Fibroblast of lung (primary cell): ENCODE measurements around the gene ITIH1. TPM values are rescaled to one million over a fixed set of nuclear protein-coding genes. Genes with fewer than 3 reads are reported as not detected.

Source experiments
- DNase-seq, 2 donors: peaks; one replicate each; pipeline versions ENCODE4 v3.0.0 to v3.0.0-alpha.2; 2010; ENCODE audit warnings: low read depth in 2 of 2
- H2AFZ ChIP-seq: 2 replicates; pipeline ENCODE4 v1.5.1; 2012; ENCODE audit warnings: low read length, control low read depth, inconsistent platforms
- H3K27ac ChIP-seq: 2 replicates; pipeline ENCODE4 v1.5.1; 2011; ENCODE audit warnings: low read length, control low read depth; ENCODE audit not compliant: insufficient read depth
- H3K27me3 ChIP-seq: 2 replicates; pipeline ENCODE4 v1.5.1; 2011; ENCODE audit warnings: mild to moderate bottlenecking, low read length; ENCODE audit not compliant: control insufficient read depth, insufficient read depth
- H3K36me3 ChIP-seq: 2 replicates; pipeline ENCODE4 v1.5.1; 2011; ENCODE audit warnings: low read length; ENCODE audit not compliant: control insufficient read depth, insufficient read depth
- H3K4me1 ChIP-seq: 2 replicates; pipeline ENCODE4 v1.5.1; 2011; ENCODE audit warnings: low read length; ENCODE audit not compliant: control insufficient read depth, insufficient read depth; ENCODE audit errors: extremely low read depth
- H3K4me2 ChIP-seq: 2 replicates; pipeline ENCODE4 v1.5.1; 2011; ENCODE audit warnings: low read length, control low read depth; ENCODE audit not compliant: insufficient read depth; ENCODE audit errors: extremely low read depth
- H3K4me3 ChIP-seq, 4 experiments: fragments of 200-600 bp in 1 of 4; sonication (generic) in 1 of 4; replicated peaks in 1 of 4; 2 replicates each; pipeline ENCODE4 v1.5.1; 2011 to 2016; ENCODE audit warnings: low read length in 4 of 4, low read depth in 3 of 4, mild to moderate bottlenecking in 3 of 4, control low read depth in 2 of 4, inconsistent platforms in 1 of 4, mixed read lengths in 1 of 4; ENCODE audit not compliant: insufficient read depth in 1 of 4; ENCODE audit errors: control extremely low read depth in 1 of 4
- H3K79me2 ChIP-seq: 2 replicates; pipeline ENCODE4 v1.5.1; 2012; ENCODE audit warnings: mild to moderate bottlenecking, low read length, inconsistent platforms; ENCODE audit not compliant: control insufficient read depth, insufficient read depth
- H3K9ac ChIP-seq: 2 replicates; pipeline ENCODE4 v1.5.1; 2011; ENCODE audit warnings: mild to moderate bottlenecking, low read length, control low read depth; ENCODE audit not compliant: insufficient read depth
- H3K9me3 ChIP-seq: 2 replicates; pipeline ENCODE4 v1.5.1; 2012; ENCODE audit warnings: low read depth, low read length; ENCODE audit not compliant: control insufficient read depth, insufficient read depth
- H4K20me1 ChIP-seq: 2 replicates; pipeline ENCODE4 v1.5.1; 2011; ENCODE audit warnings: low read length; ENCODE audit not compliant: control insufficient read depth, insufficient read depth; ENCODE audit errors: extremely low read depth
- CTCF ChIP-seq, 2 donors: IDR thresholded peaks in 1 of 2; conservative IDR thresholded peaks in 1 of 2; 1 replicate in 1 of 2; 2 replicates in 1 of 2; pipeline ENCODE4 v1.5.1; 2011 to 2012; ENCODE audit warnings: low read length in 2 of 2, control low read depth in 1 of 2, inconsistent platforms in 1 of 2, low read depth in 1 of 2, mild to moderate bottlenecking in 1 of 2
- EZH2 ChIP-seq: IDR thresholded peaks from 2 replicates; pipeline ENCODE4 v1.5.1; 2012; ENCODE audit warnings: low read length, control low read depth, mild to moderate bottlenecking; ENCODE audit errors: missing control alignments
- polyA plus RNA-seq, 2 donors: library from polyadenylated mRNA; depleted of rRNA in 1 of 2; stranded (reverse) in 1 of 2; unstranded in 1 of 2; fragments of >200 nt; gene quantifications; 2 replicates each; pipeline ENCODE4 v1.2.1, GENCODE V29; 2011 to 2012; ENCODE audit warnings: missing spikeins in 1 of 2
- total RNA-seq: library from RNA; depleted of rRNA; stranded (reverse); fragments of >200 nt; gene quantifications from 2 replicates; pipeline ENCODE4 v1.2.1, GENCODE V29; 2014

The ITIH1 gene
- total and polyA plus RNA-seq, 2 donors (not counting 1 experiment from before 2014, with no cell fraction given): not detected

- DNase-seq: no peak
- Histone ChIP-seq H3K9ac (no peak overlapping the region), H3K4me2 (no peak overlapping the region), H4K20me1 (no peaks in the 10 kb centered on the region), H3K36me3 (no peaks in the 10 kb centered on the region), H3K27me3 (peaks cover 2% of the 10 kb centered on the region), H2AFZ (no peak overlapping the region), H3K27ac (no peak overlapping the region), H3K79me2 (no peaks in the 10 kb centered on the region), H3K4me1 (no peaks in the 10 kb centered on the region), H3K4me3 (no peak overlapping the region), H3K9me3 (no peaks in the 10 kb centered on the region)
- TF ChIP-seq EZH2: no peak
- TF ChIP-seq CTCF (conservative IDR thresholded peaks at IDR 0.05 in 1 of 2, IDR thresholded peaks at IDR 0.05 in 1 of 2; ENCODE audit: low read depth in 1 of 2, low read length in 2 of 2): no peak
Observed at GRCh38 chr3:52817221-52817620, 39.8 kb downstream of the ITIH1 start.

DNA sequence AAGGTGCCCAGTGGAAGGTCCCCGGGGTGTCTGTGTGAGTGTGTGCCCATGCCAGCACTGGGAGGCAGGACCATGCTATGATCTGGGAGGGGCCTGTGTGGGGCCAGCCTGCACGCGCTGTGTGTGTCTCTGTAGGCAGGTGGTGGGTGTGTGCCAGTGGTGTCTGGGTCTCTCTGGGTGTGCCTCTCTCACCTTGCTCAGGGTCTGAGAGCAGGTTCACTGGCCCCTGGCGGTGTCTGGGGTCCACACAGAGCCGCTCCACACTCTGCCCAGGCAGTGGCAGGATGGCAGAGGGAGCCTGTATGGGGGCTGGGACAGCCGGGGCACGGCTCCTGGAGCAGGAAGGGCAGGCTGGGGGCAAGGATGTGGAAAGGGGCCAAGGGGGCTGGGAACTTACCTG, 40.5 kb downstream of the ITIH1 start:
- Histone ChIP-seq H3K36me3 (no peaks in the 10 kb centered on the region), H4K20me1 (no peaks in the 10 kb centered on the region), H3K27ac (no peak overlapping the region), H3K79me2 (no peaks in the 10 kb centered on the region), H3K9ac (no peak overlapping the region), H3K4me3 (no peak overlapping the region), H3K4me2 (no peak overlapping the region), H2AFZ (no peak overlapping the region), H3K9me3 (no peaks in the 10 kb centered on the region), H3K27me3 (peaks cover 2% of the 10 kb centered on the region), H3K4me1 (no peaks in the 10 kb centered on the region)
- DNase-seq: no peak
- TF ChIP-seq CTCF (conservative IDR thresholded peaks at IDR 0.05 in 1 of 2, IDR thresholded peaks at IDR 0.05 in 1 of 2; ENCODE audit: low read depth in 1 of 2, low read length in 2 of 2) (no peak), EZH2 (no peak)

GRCh38 chr3:52819936-52820335, 42.5 kb downstream of the ITIH1 start:
- Histone ChIP-seq H3K36me3 (no peaks in the 10 kb centered on the region), H4K20me1 (no peaks in the 10 kb centered on the region), H3K4me1 (no peaks in the 10 kb centered on the region), H3K27me3 (peaks cover 2% of the 10 kb centered on the region), H3K4me3 (no peak overlapping the region), H3K79me2 (no peaks in the 10 kb centered on the region), H3K9me3 (no peaks in the 10 kb centered on the region), H2AFZ (no peak overlapping the region), H3K9ac (no peak overlapping the region), H3K4me2 (no peak overlapping the region), H3K27ac (no peak overlapping the region)
- TF ChIP-seq CTCF (conservative IDR thresholded peaks at IDR 0.05 in 1 of 2, IDR thresholded peaks at IDR 0.05 in 1 of 2; ENCODE audit: low read depth in 1 of 2, low read length in 2 of 2): no peak
- no peak for TF ChIP-seq EZH2
- no peak for DNase-seq
